GM15510 (cell line): Measurements from ENCODE around the gene CCDC9.

ENCODE experiments used
- POLR2A ChIP-seq: IDR thresholded peaks from 3 replicates; pipeline ENCODE4 v1.6.1; 2011; ENCODE audit warnings: borderline replicate concordance; ENCODE audit not compliant: insufficient read length; ENCODE audit errors: extremely low read depth

CCDC9 gene

GRCh38 chr19:47255879-47256692 is at the start of gene CCDC9:
TSS of gene CCDC9 (plus strand) at chr19:47256525. CDS start at chr19:47258401, 1,876 bp downstream.
- TF ChIP-seq POLR2A = peak; percentile 73

DNA sequence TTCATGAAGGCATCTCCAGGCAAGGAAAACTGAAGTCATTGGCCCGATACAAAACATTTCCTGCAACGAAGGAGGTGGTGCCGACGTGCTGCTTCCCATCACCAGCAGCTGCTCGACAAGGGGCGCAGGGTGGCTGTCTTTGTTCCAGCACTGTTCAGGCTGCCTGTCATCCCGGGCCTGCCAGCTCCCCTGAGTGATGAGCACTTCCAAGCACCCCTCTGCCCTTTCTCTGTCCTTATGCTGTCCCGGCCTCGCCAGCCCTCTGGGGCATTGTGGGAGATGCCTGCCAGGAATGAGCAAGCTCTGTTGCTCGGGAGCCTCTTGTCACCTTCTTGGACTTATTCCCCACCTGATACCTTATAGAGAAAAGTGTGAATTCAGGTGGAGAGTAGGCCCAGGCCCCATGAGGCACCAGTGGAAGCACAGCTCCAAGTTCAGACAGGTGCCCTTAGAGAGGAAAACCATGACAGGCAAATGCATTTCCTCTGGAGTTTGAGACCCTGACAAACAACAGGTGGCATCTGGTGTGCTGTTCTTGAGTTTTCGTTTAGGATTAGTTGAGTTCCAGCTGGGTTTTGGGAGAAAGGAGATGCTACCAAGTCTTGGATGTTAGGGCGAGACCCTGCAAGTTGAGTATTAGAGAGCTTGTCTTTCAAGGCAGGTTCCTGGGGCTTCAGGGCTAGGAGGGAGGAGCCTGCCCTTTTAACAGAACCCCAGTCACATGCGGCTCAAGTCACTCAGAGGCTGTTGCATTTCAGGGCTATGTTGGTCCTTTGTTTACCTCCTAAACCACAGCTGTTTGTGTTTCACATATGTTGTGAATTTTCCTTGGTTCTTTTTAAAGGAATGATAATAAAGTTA is 46.8 kb upstream of the CCDC9 start:
- TF ChIP-seq POLR2A = no peak

DNA sequence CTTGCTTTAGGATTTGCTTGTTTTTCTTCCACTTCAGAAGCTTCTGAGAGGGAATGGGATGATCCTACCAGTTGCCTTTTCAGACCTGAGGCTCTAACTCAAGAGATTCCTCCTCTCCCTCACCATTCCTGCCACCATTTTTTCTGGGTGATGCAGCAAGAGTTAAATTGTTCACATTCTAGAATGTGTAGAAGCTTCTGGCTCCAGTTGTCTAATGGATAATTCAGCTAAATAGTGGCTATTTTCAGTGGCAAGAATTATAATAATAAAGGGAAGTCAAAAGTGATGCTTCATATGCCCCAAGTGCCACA is 46.2 kb upstream of the CCDC9 start:
- no peak for TF ChIP-seq POLR2A

GRCh38 chr19:47210689-47211316 is 45.5 kb upstream of the CCDC9 start:
- TF ChIP-seq POLR2A = no peak

DNA sequence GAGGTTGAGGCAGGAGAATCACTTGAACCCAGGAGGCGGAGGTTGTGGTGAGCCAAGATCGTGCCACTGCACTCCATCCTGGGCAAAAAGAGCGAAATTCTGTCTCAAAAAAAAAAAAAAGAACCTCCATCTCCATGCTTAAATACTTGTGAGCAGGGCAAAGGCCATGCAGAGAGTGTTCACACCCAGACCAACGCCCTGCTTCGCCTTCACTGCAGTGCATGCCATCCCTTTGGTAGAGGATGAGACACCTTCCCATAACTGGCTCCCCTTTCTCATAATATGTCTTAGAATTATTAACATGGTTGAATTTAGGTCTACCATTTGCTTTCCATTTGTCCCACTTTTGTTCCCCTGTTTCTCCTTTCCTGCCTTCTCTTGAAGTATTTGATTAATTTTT is 40.7 kb upstream of the CCDC9 start:
- TF ChIP-seq POLR2A = no peak

DNA sequence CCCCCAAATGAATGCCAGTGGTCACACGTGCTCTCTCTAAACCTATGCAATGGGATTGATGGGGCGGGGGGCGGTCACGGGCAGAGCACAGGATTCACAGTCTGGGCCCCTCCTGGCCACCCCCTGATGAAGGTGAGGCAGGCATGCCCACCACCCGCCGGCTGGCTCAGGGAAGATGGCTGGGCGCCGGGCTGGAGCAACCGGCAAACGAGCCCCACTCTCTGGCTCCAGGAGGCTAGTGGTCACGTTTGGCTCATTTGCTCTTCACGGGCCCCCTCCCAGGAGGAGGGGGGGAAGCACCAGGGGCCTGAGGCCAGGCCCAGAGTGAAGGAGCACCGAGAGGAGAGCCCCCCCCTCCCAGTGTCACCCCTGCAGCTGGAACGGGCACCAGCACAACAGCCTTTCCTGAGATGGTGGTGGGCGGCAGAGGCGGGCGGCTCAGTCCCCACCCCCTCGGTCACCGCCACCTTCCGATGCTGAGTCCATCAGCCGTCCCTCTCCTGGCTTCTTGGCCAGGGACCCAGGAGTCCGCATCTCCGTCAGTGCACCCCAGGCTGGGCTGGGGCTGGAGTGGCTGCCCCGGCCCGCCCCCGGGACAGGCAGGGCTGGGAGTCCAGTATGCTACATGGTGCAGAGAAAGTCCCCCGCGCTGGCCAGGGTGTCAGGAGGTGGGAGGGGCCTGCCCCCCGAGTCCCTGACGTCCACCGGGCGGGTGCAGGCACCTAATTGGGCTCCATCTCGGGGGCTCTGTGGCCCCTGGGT is 35.1 kb upstream of the CCDC9 start:
- no peak for TF ChIP-seq POLR2A

DNA sequence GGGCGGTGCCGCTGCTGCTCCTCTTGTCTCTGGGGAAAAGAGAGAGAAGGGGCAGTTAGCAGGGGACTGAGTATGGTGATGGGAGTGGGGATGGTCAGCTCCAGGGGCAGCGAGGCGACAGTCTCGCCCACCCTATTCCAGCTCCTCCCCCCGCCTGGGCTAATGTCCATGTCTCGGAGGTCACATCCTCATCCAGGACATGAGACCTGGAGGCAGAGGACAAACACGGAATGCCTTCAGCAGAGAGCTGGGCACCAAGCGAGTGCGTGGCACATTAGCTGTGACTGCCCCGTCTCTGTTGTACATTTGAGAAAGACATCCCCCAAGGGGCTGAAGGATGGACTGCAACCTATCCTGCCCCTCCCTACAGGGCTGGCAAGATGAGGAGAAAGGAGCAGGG is 34.4 kb upstream of the CCDC9 start:
- TF ChIP-seq POLR2A = no peak

- TF ChIP-seq POLR2A = peak; percentile 100
These were observed 30.4 kb upstream of the CCDC9 start for GRCh38 chr19:47225746-47226425.

- TF ChIP-seq POLR2A = peak; percentile 69
These were observed 29.6 kb upstream of the CCDC9 start for GRCh38 chr19:47226426-47227351.

GRCh38 chr19:47227352-47228167 is 28.8 kb upstream of the CCDC9 start:
- TF ChIP-seq POLR2A = peak; percentile 53

DNA sequence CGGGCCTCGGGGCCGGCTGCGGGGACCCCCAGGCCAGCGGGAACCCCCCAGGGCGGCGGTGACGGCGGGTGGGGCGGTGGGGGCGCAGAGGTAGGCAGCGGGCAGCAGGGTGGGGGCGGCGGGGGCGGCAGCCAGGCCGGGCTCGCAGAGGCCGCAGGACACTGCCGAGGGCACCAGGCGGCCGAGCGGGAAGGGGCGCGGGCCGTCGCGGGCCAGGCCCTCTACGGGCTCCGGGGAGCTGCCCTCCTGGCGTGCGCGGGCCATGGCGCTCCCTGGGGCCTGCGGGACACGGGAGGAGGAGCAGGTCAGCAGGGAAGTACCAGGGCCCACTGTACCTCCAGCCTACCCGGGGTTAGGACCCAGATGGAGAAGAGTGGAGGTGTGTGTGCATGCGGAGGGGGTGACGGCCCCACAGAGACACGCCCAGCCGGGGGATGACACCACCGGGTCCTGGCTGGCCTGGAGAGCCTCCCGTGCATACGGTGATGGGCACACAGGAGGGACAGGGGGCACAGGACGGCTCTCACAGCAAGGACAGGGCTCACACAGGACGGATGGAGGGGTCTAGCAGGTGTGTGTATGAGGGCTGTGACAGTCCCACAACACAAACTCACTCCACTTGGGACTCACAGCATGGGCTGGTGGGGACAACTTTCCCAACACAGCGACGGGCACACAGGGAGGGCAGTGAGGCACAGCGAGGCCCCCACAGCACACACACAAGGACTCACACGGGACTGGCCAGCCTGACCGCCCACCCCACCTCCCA is 28.0 kb upstream of the CCDC9 start:
- TF ChIP-seq POLR2A = peak; percentile 25
